ENCODE data around the gene UGT2B17. TPM values are rescaled to one million over a fixed set of nuclear protein-coding genes. Genes with fewer than 3 reads are reported as not detected.

UGT2B17 gene
- total RNA-seq, 1 experiment from 2014 or later, result not detected

- DNase-seq (ENCODE audit: low spot score), result no peak
Observed at GRCh38 chr4:68489338-68489737, 86.8 kb downstream of the UGT2B17 start.

Other genes starting within 250 kb of the UGT2B17 start
- gene YTHDC1, start 226.2 kb downstream of the UGT2B17 start, total RNA-seq (2014; rRNA removed; shearing (Covaris generic)), result 41.2 and 70.9 TPM in 2 replicates
- gene TMPRSS11E, start 128.9 kb downstream of the UGT2B17 start, total RNA-seq (2014; rRNA removed; shearing (Covaris generic)), result not detected in 2 replicates
- gene UGT2B15, start 94.3 kb upstream of the UGT2B17 start, total RNA-seq (2014; rRNA removed; shearing (Covaris generic)), result not detected in 2 replicates
- not detected in 2 replicates for gene UGT2B10, start 239.7 kb upstream of the UGT2B17 start, total RNA-seq (2014; rRNA removed; shearing (Covaris generic))